GM19043 (cell line): ENCODE data around the gene ANGPTL4.

Source experiments
- ATAC-seq: cut with Tn5 transposase; IDR thresholded peaks from one replicate; pipeline ENCODE4 v1.9.1; 2021; ENCODE audit warnings: low read depth; ENCODE audit not compliant: unreplicated experiment

ANGPTL4 gene

DNA sequence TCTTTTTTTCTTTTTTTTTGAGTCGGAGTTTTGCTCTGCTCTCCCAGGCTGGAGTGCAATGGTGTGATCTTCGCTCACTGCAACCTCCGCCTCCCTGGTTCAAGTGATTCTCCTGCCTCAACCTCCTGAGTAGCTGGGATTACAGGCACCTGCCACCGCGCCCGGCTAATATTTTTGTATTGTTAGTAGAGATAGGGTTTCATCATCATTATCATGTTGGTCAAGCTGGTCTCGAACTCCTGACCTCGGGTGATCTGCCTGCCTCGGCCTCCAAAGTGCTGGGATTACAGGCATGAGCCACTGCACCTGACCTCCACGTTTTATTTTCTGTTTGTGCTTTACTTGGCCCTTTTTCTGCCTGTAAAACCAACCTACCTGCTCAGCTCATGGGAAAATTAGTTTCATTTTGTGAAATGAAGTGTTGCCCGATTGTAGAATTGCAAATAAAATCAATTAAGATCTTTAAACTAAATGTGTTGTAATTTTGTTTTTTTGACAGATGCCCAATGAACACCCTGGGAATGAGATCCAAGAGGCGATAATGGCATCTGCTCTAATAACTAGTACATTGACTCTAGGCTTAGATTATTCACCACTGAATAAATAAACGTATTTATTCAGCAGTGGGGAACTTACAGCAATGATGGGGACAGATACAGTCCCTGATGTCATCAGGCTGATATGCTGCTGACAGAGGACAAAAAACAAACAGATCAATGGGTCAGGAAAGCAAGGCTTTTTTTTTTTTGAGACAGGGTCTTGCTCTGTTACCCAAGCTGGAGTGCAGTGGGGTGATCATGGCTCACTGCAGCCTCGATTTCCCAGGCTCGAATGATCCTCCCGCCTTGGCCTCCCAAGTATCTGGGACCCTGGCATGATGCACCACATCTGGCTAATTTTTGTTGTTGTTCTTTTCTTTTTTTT, 24.0 kb downstream of the ANGPTL4 start:
- no peak for ATAC-seq

DNA sequence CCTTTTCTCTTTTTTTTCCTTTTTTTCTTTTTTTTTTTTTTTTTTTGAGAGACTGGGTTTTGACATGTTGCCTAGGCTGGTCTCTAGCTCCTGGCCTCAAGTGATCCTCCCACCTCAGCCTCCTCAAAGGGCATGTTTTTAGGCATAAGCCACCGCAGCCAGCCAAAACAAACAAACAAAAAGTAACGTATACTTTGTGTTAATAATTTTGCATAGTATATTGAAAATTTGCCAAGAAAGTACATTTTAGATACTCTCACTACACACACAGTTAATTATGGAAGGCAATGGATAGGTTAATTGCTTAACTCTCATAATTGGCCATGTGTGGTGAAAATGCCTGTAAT, 24.6 kb downstream of the ANGPTL4 start:
- ATAC-seq: no peak

- peak; percentile 88 for ATAC-seq
These were observed 26.1 kb downstream of the ANGPTL4 start, which contains the start of gene RAB11B for GRCh38 chr19:8389891-8390616. RAB11B (plus strand) TSS chr19:8390360; CDS start chr19:8390417, 57 bp downstream.

- no peak for ATAC-seq
These were observed 26.6 kb downstream of the ANGPTL4 start for GRCh38 chr19:8390617-8390981.

DNA sequence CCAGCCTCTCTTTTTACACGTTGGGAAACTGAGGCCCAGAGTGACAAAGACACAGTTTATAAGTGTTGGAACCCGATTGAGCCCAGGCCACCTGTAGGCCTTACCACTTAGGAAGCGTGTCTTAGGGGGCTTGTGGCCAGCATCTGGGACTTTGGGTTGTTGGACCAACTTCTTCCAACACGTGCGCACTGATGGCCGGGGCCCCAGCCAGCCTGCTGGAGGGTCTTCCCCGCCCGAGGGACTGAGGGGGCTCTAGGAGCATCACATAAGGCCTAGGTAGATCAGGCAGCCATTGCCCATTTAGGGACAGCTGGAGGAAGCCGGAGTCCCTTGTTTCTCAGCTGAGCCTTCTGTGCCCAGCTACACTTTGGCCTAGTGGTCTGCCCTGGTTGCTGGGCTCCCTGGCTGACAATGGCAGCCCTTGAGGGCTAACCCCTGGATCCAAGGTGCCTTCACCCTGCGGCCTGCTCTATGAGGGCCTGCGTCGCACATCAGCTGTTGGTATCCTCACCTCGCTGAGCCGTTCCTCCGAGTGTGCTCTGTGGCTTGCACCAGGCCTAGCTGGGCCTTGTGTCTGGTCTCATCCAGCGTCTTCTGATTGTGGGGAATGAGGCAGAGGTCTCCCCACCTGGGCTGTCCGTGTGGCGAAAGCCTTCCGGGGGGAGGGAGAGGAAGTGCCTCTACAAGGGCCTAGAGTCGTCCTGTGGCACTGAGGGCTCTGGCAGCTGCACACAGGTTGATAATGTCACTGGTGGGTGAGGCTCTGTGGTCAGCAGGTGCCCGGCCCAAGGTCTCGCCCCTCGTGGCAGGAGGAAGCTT, 27.5 kb downstream of the ANGPTL4 start:
- no peak for ATAC-seq

DNA sequence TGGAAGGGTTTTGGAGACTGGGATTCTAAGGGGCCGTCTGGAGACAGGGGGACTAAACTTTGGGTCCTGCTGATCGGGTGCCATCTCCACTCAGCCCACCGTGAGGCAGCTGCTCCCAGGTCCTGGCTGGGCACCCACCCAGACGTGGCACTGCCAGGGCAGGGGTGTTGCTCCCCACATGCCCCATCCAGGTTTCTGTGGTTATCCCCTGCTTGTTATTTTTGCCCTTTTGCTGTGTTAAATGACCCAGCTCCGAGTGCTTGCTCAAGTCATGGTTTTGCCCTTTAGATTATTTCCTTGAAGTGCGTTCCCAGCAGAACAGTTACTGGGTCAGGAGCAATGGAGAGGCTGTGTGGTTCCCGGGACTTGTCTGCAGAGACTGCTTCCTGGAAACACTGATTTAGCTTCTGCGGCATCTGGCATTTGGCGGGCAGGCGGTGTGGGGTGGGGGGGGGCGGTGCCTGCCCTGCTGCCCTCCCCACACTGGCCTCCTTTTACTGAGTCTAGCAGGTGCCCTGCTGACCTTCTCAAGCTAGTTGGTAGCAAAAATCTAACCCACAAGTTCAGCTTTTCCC, 28.1 kb downstream of the ANGPTL4 start:
- ATAC-seq: no peak

- no peak for ATAC-seq
These were observed 29.4 kb downstream of the ANGPTL4 start for GRCh38 chr19:8393192-8393870.

GRCh38 chr19:8393871-8394250, 29.9 kb downstream of the ANGPTL4 start:
- ATAC-seq: no peak

- no peak for ATAC-seq
These were observed 31.7 kb downstream of the ANGPTL4 start for GRCh38 chr19:8395621-8396082.

DNA sequence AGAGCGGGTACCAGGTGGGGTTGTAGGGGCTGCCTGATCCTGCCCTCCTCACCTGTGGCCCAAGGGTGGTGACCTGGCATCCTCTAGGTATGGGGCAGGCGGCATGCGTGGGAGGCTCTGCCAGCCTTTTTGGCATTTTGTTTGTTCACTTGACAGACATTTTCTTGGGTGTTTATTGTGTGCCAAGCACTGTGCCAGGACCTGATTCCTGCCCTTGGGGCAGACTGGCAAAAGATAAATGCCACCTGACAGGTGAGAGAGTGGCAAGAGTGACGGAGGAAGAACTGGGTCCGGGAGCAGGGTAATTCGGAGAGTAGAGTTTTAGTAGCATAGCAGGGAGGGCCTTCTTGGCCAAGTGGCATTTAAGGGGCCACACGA, 32.2 kb downstream of the ANGPTL4 start:
- no peak for ATAC-seq

DNA sequence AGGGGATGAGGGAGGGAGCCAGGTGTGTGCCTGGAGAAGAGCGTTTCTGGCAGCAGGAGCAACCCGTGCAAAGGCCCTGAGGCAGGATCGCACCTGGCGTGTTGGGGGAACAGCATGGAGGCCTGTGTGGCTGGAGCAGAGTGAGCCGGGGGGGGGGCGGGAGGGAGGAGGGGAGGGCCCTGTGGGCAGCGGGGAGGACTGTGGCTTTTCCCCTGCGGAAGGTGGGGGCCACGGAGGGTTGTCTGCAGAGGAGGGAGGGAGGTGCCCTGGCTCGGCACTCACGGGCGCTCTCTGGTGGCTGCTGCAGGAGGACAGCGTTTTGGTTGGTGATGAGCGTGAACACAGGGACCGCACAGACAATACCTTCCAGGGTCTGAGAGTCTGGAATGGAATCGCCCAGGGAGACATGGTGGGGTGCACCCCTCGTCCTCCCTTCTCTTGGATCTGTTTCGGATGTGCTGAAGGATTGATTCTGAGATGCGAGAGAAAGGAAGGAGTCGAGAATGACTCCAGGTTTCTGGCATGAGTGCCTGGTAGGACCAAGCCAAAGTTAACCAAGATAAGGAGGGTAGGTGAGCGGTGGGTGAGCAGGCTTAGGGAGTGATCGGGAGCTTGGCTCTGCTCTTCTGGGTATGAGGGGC, 32.7 kb downstream of the ANGPTL4 start:
- ATAC-seq: no peak

DNA sequence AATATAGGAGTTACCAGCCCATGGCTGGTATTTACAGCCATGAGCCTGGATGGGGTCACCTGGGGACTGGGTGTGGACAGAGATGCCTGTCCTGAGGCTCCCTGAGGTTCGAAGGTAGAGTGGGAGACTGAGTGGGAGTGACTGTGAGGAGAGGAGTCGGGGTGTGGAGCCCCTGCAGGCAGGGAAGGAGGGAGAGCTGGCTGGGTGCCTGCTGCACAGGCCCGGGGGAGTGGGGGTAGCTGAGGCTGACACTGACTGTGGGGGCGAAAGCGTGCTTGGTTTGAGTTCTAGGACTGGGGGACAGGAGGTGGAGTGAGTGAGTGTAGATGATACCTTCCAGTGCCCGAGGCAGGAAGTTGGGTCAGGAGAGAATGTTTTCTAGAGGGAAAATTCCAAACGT, 33.3 kb downstream of the ANGPTL4 start:
- no peak for ATAC-seq

GRCh38 chr19:8397746-8398310, 33.9 kb downstream of the ANGPTL4 start:
- no peak for ATAC-seq

GRCh38 chr19:8398311-8398771, 34.4 kb downstream of the ANGPTL4 start:
- no peak for ATAC-seq

DNA sequence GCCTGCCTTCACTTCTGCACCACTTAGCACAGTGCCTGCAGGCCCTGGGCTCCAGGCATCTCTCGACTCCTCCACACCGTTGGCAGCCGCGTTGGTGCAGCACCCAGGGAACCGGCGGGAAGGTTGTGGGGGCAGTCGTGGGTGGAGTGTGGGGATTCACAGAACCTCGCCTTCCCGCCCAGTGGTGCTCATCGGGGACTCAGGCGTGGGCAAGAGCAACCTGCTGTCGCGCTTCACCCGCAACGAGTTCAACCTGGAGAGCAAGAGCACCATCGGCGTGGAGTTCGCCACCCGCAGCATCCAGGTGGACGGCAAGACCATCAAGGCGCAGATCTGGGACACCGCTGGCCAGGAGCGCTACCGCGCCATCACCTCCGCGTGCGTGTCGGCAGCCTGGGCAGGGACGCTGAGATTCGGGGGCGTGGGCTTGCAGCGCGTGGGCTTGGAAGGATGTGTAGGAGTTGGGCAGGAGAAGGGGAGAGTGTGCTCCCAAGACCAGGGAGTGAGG, 35.8 kb downstream of the ANGPTL4 start:
- ATAC-seq: no peak

DNA sequence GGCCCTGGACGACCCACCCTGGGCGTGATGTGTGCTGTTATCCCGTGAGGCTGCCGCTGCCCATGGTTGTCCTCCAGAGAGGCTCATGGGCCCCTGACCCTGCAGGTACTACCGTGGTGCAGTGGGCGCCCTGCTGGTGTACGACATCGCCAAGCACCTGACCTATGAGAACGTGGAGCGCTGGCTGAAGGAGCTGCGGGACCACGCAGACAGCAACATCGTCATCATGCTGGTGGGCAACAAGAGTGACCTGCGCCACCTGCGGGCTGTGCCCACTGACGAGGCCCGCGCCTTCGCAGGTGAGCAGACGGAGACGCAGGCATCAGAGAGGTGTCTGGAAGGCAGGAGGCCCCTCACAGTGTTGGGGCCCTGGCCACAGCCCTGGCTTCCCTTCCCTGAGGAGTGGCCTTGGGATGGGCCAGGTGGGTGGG, 38.0 kb downstream of the ANGPTL4 start:
- no peak for ATAC-seq

- no peak for ATAC-seq
These were observed 39.3 kb downstream of the ANGPTL4 start for GRCh38 chr19:8403098-8403819.

- no peak for ATAC-seq
These were observed 39.8 kb downstream of the ANGPTL4 start for GRCh38 chr19:8403820-8404109.
